HUES64 (cell line): ENCODE measurements around the gene TINCR.

Source experiments
- H3K27ac ChIP-seq: 2 replicates; pipeline ENCODE4 v1.7.0; 2013; ENCODE audit warnings: low read depth, low read length, inconsistent platforms
- H3K27me3 ChIP-seq: 2 replicates; pipeline ENCODE4 v1.6.1; 2013; ENCODE audit warnings: mild to moderate bottlenecking, low read length; ENCODE audit not compliant: insufficient read depth
- H3K36me3 ChIP-seq: 2 replicates; pipeline ENCODE4 v1.6.1; 2013; ENCODE audit warnings: mild to moderate bottlenecking, low read length; ENCODE audit not compliant: insufficient read depth
- H3K4me1 ChIP-seq: 2 replicates; pipeline ENCODE4 v1.6.1; 2013; ENCODE audit warnings: mild to moderate bottlenecking, low read length, moderate library complexity; ENCODE audit not compliant: insufficient read depth
- H3K4me3 ChIP-seq: 2 replicates; pipeline ENCODE4 v1.5.1; 2013; ENCODE audit warnings: mild to moderate bottlenecking, low read length, moderate library complexity
- H3K9ac ChIP-seq: 2 replicates; pipeline ENCODE4 v1.6.1; 2013; ENCODE audit warnings: mild to moderate bottlenecking, low read depth, low read length
- H3K9me3 ChIP-seq: 2 replicates; pipeline ENCODE4 v1.6.1; 2013; ENCODE audit warnings: low read depth, low read length; ENCODE audit not compliant: insufficient read depth
- WGBS: fragments of 150-250, 120-280 bp; methylation state at CpG from one replicate; pipeline ENCODE4 v1.1.7; 2013; ENCODE audit warnings: missing lambda C conversion rate; 5-methylcytosine and 5-hydroxymethylcytosine counted together

Gene TINCR

GRCh38 chr19:5534787-5535586 is 32.8 kb downstream of the TINCR start:
- Histone ChIP-seq H3K9ac (no peak overlapping the region), H3K4me3 (no peak overlapping the region), H3K4me1 (0 out of 2 replicates have a peak, but pooled peaks cover 2% of the 10 kb centered on the region), H3K9me3 (peaks cover 15% of the 10 kb centered on the region), H3K36me3 (no peaks in the 10 kb centered on the region), H3K27ac (no peak overlapping the region), H3K27me3 (no peaks in the 10 kb centered on the region)
- WGBS = 78% methylated on average over 9 of the region's 9 CpGs

DNA sequence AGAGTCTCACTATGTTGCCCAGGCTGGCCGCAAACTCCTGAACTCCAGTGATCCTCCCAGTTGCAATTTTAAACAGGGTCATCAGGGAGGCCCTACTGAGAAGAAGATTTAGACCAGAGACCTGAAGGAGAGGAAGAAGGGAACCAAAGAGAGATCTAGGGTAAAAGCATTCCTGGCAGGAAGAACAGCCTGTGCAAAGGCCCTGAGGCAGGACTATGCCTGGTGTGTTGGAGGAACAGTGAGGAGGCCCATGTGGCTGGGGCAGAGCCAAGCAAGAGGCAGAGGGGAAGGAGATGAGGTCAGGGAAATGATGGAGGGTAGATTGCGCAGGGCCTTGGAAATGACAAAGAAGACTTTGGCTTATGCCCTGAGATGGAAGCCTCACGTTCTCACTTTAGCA is 34.5 kb downstream of the TINCR start:
- Histone ChIP-seq H3K27ac (no peak overlapping the region), H3K27me3 (no peaks in the 10 kb centered on the region), H3K4me1 (0 out of 2 replicates have a peak, but pooled peaks cover 2% of the 10 kb centered on the region), H3K36me3 (no peaks in the 10 kb centered on the region), H3K4me3 (no peak overlapping the region), H3K9me3 (peaks cover 15% of the 10 kb centered on the region), H3K9ac (no peak overlapping the region)
- WGBS = 91% methylated on average over 3 of the region's 3 CpGs

DNA sequence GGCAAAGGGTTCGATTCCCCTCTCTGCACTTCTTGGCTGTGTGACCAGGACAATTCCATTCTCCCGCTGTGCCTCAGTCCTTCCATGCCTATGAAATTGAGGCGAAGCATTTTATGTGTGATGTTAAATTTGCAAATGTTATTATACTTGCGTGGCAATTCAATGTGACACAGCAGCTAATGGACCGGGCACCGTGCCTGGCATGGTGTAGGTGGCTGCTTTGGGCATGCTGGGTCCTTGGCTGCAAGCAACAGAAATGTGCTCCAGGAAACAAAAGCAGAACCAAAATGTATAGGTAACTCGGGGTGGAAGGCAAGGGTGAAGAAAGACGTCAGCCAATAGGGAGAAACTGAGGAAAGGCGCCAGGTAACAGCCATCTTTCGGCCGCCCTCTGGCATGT is 37.1 kb downstream of the TINCR start:
- Histone ChIP-seq H3K4me1 (no peaks in the 10 kb centered on the region), H3K4me3 (no peak overlapping the region), H3K27me3 (no peaks in the 10 kb centered on the region), H3K9me3 (peaks cover 15% of the 10 kb centered on the region), H3K27ac (no peak overlapping the region), H3K9ac (no peak overlapping the region), H3K36me3 (no peaks in the 10 kb centered on the region)
- WGBS = 92% methylated on average over 11 of the region's 11 CpGs

DNA sequence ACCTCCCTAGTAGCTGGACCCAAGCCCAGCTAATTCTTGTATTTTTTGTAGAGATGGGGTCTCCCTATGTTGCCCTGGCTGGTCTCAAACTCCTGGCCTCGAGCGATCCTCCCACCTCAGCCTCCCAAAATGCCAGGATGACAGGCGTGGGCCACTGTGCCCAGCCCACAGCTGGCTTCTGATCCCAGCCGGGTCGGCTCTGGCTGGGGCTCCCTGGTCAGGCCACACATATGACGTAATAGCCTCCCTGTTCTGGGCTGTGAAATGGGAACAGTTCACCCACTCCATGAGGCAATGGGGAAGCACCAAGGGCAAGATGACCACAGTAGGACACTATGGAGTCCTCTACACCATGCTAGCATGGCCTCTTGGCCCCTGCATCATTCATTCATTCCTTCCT is 41.1 kb downstream of the TINCR start:
- no peak overlapping the region for H3K9ac ChIP-seq
- no peaks in the 10 kb centered on the region for H3K27me3 ChIP-seq
- H3K27ac ChIP-seq = no peak overlapping the region
- no peaks in the 10 kb centered on the region for H3K36me3 ChIP-seq
- 92% methylated on average over 6 of the region's 6 CpGs for WGBS
- H3K9me3 ChIP-seq = no peaks in the 10 kb centered on the region
- H3K4me3 ChIP-seq = no peak overlapping the region
- H3K4me1 ChIP-seq = no peaks in the 10 kb centered on the region

DNA sequence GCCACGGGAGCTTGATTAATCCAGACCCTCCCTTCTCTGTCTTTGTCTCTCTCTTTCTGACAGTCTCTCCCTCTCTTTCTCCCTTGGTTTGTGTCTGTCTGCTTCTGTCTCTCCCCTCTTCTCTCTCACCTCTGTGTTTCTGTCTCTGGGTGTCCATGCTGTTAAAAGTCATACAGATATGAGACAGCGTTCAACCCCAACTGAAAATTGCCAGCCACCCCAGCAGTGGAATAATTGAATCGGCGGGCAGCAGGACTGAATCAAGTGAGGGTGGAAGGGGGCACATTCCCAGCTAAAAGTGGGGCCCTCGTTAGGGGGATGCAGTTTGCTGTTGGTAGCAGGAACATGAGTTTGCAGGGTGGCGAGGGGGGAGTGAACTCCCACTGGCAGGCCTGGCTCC is 43.7 kb downstream of the TINCR start:
- Histone ChIP-seq H3K27me3 (no peaks in the 10 kb centered on the region), H3K9ac (no peak overlapping the region)
- WGBS = 77% methylated on average over 6 of the region's 6 CpGs

DNA sequence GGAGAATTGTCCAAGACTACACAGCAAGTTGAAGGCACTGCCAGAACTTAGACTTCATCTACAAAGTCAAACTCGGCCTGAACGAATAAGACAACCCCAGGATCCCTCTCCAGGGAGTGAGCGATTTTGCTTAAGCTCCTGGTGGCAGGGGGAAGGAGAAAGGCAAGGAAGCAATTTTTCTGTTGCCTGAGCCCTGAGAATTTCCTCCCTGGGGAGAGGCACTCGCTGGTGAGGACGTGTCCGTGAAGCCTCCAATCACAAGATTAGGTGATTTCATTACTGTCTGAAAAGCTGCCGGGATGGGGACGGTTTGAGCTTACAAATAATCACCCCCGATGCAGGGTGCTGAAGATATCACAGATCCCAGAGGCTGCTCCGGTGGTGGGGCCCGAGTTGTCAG is 45.6 kb downstream of the TINCR start:
- WGBS = 73% methylated on average over 10 of the region's 11 CpGs
- H3K27me3 ChIP-seq = no peaks in the 10 kb centered on the region
- H3K36me3 ChIP-seq = no peaks in the 10 kb centered on the region

More for the DNA sequence above, 43.7 kb downstream of the TINCR start:
- Histone ChIP-seq H3K36me3 (no peaks in the 10 kb centered on the region), H3K27ac (no peak overlapping the region), H3K9me3 (peaks cover 4% of the 10 kb centered on the region; the same call in 1 of the 2 replicates), H3K4me1 (no peaks in the 10 kb centered on the region), H3K4me3 (no peak overlapping the region)

GRCh38 chr19:5520501-5520900 is 47.3 kb downstream of the TINCR start:
- WGBS = 92% methylated on average over 4 of the region's 4 CpGs
- H3K4me1 ChIP-seq = no peaks in the 10 kb centered on the region
- peaks cover 9% of the 10 kb centered on the region; the same call in 1 of the 2 replicates for H3K9me3 ChIP-seq
- H3K36me3 ChIP-seq = no peaks in the 10 kb centered on the region
- H3K9ac ChIP-seq = no peak overlapping the region
- H3K27me3 ChIP-seq = no peaks in the 10 kb centered on the region
- H3K4me3 ChIP-seq = no peak overlapping the region
- no peak overlapping the region for H3K27ac ChIP-seq

More for the DNA sequence above, 45.6 kb downstream of the TINCR start:
- H3K9me3 ChIP-seq = peaks cover 4% of the 10 kb centered on the region; the same call in 1 of the 2 replicates
- H3K4me1 ChIP-seq = no peaks in the 10 kb centered on the region
- no peak overlapping the region for H3K9ac ChIP-seq
- no peak overlapping the region for H3K27ac ChIP-seq
- H3K4me3 ChIP-seq = no peak overlapping the region

GRCh38 chr19:5519076-5519475 is 48.7 kb downstream of the TINCR start:
- WGBS = 91% methylated on average over 4 of the region's 4 CpGs
- no peak overlapping the region for H3K4me3 ChIP-seq
- no peak overlapping the region for H3K9ac ChIP-seq
- no peaks in the 10 kb centered on the region for H3K4me1 ChIP-seq
- no peak overlapping the region for H3K27ac ChIP-seq
- no peaks in the 10 kb centered on the region for H3K36me3 ChIP-seq
- no peaks in the 10 kb centered on the region for H3K27me3 ChIP-seq
- peaks cover 9% of the 10 kb centered on the region; the same call in 1 of the 2 replicates for H3K9me3 ChIP-seq

GRCh38 chr19:5515737-5516136 is 52.0 kb downstream of the TINCR start:
- Histone ChIP-seq H3K9me3 (peaks cover 9% of the 10 kb centered on the region; the same call in 1 of the 2 replicates), H3K27ac (no peak overlapping the region), H3K4me1 (no peaks in the 10 kb centered on the region), H3K36me3 (no peaks in the 10 kb centered on the region), H3K27me3 (no peaks in the 10 kb centered on the region), H3K9ac (no peak overlapping the region), H3K4me3 (no peak overlapping the region)
- WGBS = 75% methylated on average over 5 of the region's 5 CpGs

- WGBS = 73% methylated on average over 3 of the region's 3 CpGs
- Histone ChIP-seq H3K4me1 (no peaks in the 10 kb centered on the region), H3K9me3 (peaks cover 5% of the 10 kb centered on the region; the same call in 1 of the 2 replicates), H3K9ac (no peak overlapping the region), H3K27me3 (no peaks in the 10 kb centered on the region), H3K27ac (no peak overlapping the region), H3K36me3 (no peaks in the 10 kb centered on the region), H3K4me3 (no peak overlapping the region)
Observed at GRCh38 chr19:5514001-5514400, 53.8 kb downstream of the TINCR start.

DNA sequence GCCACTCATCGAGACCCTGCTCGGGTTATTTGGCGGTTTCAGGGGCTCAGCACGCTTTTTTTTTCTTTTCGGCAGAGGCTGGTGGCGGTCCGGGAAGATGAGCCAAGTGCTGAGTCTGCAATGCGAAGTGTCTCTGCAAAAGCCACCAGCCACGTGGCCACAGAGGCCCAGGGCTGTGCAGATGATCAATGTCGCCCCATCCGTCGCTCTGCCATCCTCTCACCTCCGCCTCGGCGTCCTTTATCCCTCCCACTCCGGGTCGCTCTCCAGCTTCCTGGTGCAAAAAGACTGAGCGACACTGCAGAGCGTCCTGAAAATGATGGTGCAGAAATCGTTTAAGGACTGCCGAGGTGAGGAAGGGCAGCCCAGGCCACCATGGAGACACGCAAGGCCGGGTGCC is 55.0 kb downstream of the TINCR start:
- Histone ChIP-seq H3K9me3 (peaks cover 5% of the 10 kb centered on the region; the same call in 1 of the 2 replicates), H3K27me3 (no peaks in the 10 kb centered on the region), H3K4me3 (no peak overlapping the region), H3K4me1 (no peaks in the 10 kb centered on the region), H3K27ac (no peak overlapping the region), H3K9ac (no peak overlapping the region), H3K36me3 (no peaks in the 10 kb centered on the region)
- WGBS = 84% methylated on average over 23 of the region's 23 CpGs
